ENCODE measurements around the gene CAMKMT. TPM values are rescaled to one million over a fixed set of nuclear protein-coding genes. Genes with fewer than 3 reads are reported as not detected.

CAMKMT gene
- total RNA-seq, 2 experiments from 2014 or later = 25.7 to 27.4 TPM

DNA sequence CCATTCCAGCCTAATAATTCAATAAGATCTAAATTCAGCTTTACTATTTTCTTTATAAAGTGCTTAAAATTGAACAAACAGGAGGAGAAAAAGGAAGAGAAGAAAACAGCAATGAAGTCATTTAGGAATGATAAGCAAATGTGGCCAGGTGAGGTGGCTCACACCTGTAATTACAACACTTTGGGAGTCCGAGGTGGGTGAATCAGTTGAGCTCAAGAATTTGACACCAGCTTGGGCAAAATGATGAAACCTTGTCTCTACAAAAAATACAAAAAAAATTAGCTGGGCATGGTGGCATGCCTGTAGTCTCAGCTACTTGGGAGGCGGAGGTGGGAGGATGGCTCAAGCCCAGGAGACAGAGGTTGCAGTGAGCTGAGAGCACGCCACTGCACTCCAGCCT lies 129.0 kb downstream of the CAMKMT start:
- Histone ChIP-seq H3K27ac (ENCODE audit: low read depth, low read length, poor library complexity, severe bottlenecking) (no peak overlapping the region), H3K4me1 (ENCODE audit: insufficient read depth, low read length, poor library complexity, severe bottlenecking) (no peaks in the 10 kb centered on the region), H3K9me2 (ENCODE audit: insufficient read depth, low read length) (no peaks in the 10 kb centered on the region), H3K4me3 (ENCODE audit: low read depth, low read length, poor library complexity, severe bottlenecking) (no peak overlapping the region), H4K20me1 (ENCODE audit: insufficient read depth, low read length) (no peaks in the 10 kb centered on the region), H3K4me2 (ENCODE audit: low read length) (no peak overlapping the region), H3K9me3 (ENCODE audit: low read length) (no peaks in the 10 kb centered on the region), H3K36me3 (ENCODE audit: insufficient read depth, low read length) (no peaks in the 10 kb centered on the region), H3K79me2 (ENCODE audit: insufficient read depth, low read depth, low read length) (no peaks in the 10 kb centered on the region), H2AFZ (ENCODE audit: low read length) (no peak overlapping the region)
- no peak for DNase-seq (ENCODE audit: low spot score)
- ChIA-PET POLR2A (interaction anchor here (0.6 to 1.5 kb wide), 6 partner anchors 8 to 855 kb away, joined by 3 to 4 read pairs (median 4); no protein-coding TSS in a partner anchor), CTCF (ENCODE audit: unreplicated experiment) (no interaction called here)
- no TSS peak for BruUV-seq (replicated peaks)
- TF ChIP-seq CTCF (conservative IDR thresholded peaks at IDR 0.05; ENCODE audit: low read length) = no peak
- TF ChIP-seq EZH2phosphoT487 (IDR thresholded peaks at IDR 0.05; ENCODE audit: borderline replicate concordance, low read depth, low read length) = no peak
- intact Hi-C loops (cut with micrococcal nuclease; ENCODE audit: unreplicated experiment) = no loop called here

- Histone ChIP-seq H2AFZ (ENCODE audit: low read length) (no peak overlapping the region), H3K4me3 (ENCODE audit: low read depth, low read length, poor library complexity, severe bottlenecking) (no peak overlapping the region), H3K9me3 (ENCODE audit: low read length) (no peaks in the 10 kb centered on the region), H3K9me2 (ENCODE audit: insufficient read depth, low read length) (no peaks in the 10 kb centered on the region), H3K4me2 (ENCODE audit: low read length) (no peak overlapping the region), H3K36me3 (ENCODE audit: insufficient read depth, low read length) (no peaks in the 10 kb centered on the region), H4K20me1 (ENCODE audit: insufficient read depth, low read length) (no peaks in the 10 kb centered on the region), H3K4me1 (ENCODE audit: insufficient read depth, low read length, poor library complexity, severe bottlenecking) (no peaks in the 10 kb centered on the region), H3K79me2 (ENCODE audit: insufficient read depth, low read depth, low read length) (no peaks in the 10 kb centered on the region), H3K27ac (ENCODE audit: low read depth, low read length, poor library complexity, severe bottlenecking) (no peak overlapping the region)
- no TSS peak for BruUV-seq (replicated peaks)
- ChIA-PET POLR2A (interaction anchor here (1.1 kb wide), 1 partner anchor 18 kb away, joined by 3 read pairs; no protein-coding TSS in a partner anchor), CTCF (ENCODE audit: unreplicated experiment) (no interaction called here)
- TF ChIP-seq CTCF (conservative IDR thresholded peaks at IDR 0.05; ENCODE audit: low read length) (no peak), EZH2phosphoT487 (IDR thresholded peaks at IDR 0.05; ENCODE audit: borderline replicate concordance, low read depth, low read length) (no peak)
- no peak for DNase-seq (ENCODE audit: low spot score)
- intact Hi-C loops (cut with micrococcal nuclease; ENCODE audit: unreplicated experiment) = no loop called here
Observed at GRCh38 chr2:44494006-44494405, 132.3 kb downstream of the CAMKMT start.

GRCh38 chr2:44495035-44495434 lies 133.3 kb downstream of the CAMKMT start:
- no peak overlapping the region for H2AFZ ChIP-seq (ENCODE audit: low read length)
- H3K36me3 ChIP-seq (ENCODE audit: insufficient read depth, low read length) = no peaks in the 10 kb centered on the region
- no peak overlapping the region for H3K4me2 ChIP-seq (ENCODE audit: low read length)
- H4K20me1 ChIP-seq (ENCODE audit: insufficient read depth, low read length) = no peaks in the 10 kb centered on the region
- no peaks in the 10 kb centered on the region for H3K79me2 ChIP-seq (ENCODE audit: insufficient read depth, low read depth, low read length)
- no peak for DNase-seq (ENCODE audit: low spot score)
- TF ChIP-seq CTCF (conservative IDR thresholded peaks at IDR 0.05; ENCODE audit: low read length) (no peak), EZH2phosphoT487 (IDR thresholded peaks at IDR 0.05; ENCODE audit: borderline replicate concordance, low read depth, low read length) (no peak)
- H3K4me1 ChIP-seq (ENCODE audit: insufficient read depth, low read length, poor library complexity, severe bottlenecking) = no peaks in the 10 kb centered on the region
- H3K27ac ChIP-seq (ENCODE audit: low read depth, low read length, poor library complexity, severe bottlenecking) = no peak overlapping the region
- ChIA-PET CTCF (ENCODE audit: unreplicated experiment) (no interaction called here), POLR2A (interaction anchor here (0.5 to 1.1 kb wide), 2 partner anchors 17 to 36 kb away, joined by 3 read pairs; no protein-coding TSS in a partner anchor)
- no peaks in the 10 kb centered on the region for H3K9me2 ChIP-seq (ENCODE audit: insufficient read depth, low read length)
- no peaks in the 10 kb centered on the region for H3K9me3 ChIP-seq (ENCODE audit: low read length)
- BruUV-seq (replicated peaks) = no TSS peak
- intact Hi-C loops (cut with micrococcal nuclease; ENCODE audit: unreplicated experiment) = no loop called here
- H3K4me3 ChIP-seq (ENCODE audit: low read depth, low read length, poor library complexity, severe bottlenecking) = no peak overlapping the region
